ENCODE results near the gene PBX4. TPM values are rescaled to one million over a fixed set of nuclear protein-coding genes. Genes with fewer than 3 reads are reported as not detected.

PBX4 gene
- total RNA-seq, 2 experiments from 2014 or later, result 13.8 to 15.6 TPM

DNA sequence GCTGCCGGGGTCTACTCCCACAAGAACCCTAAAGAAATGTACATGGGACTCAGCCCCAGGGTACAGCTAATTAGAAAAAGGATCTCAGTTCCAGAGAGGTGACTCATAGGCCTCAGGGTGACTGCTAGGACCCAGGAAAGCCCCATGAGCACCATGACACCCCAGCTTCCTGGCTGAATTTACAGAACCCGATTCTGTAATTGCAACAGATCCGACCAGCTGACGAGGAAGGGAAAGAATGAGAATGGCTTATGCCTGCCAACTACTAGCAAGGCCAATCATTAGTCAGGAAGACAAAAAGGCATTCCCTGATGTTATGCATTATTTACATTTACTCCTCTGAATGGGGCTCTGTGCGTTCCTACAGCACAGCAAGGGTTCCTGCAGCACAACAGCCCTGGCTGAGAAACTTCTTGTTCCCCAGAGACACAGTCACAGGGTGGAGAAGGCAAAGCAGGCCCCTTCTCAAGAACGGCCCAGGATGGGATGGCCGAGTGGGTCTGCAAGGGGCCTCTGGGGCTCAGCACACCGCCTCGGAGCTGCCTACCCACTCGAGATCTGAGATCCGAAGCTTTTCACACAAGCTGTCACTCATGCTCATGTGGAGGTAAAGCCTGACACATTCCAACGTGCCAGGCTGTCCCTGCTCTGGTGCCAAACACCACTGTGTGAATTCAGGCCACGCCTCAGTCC, 27.2 kb downstream of the PBX4 start:
- no peaks in the 10 kb centered on the region for H3K27me3 Mint-ChIP-seq
- ChIA-PET CTCF (interaction anchor here (1.4 to 4.8 kb wide), 3 partner anchors 14 to 59 kb away, joined by 5 to 32 read pairs (median 10); no protein-coding TSS in a partner anchor), POLR2A (interaction anchor here (0.7 to 2.9 kb wide), 5 partner anchors 10 to 275 kb away, joined by 3 to 15 read pairs (median 3); partner anchors contain the start of genes LPAR2 and ZNF253)
- no peaks in the 10 kb centered on the region for H3K9me3 Mint-ChIP-seq
- H3K4me3 Mint-ChIP-seq, result peak overlapping the region; percentile 47
- intact Hi-C loops (cut with micrococcal nuclease), result no loop called here
- H3K4me1 Mint-ChIP-seq (ENCODE audit: low read depth), result peaks cover 60% of the 10 kb centered on the region
- peak overlapping the region; percentile 93 for H3K27ac Mint-ChIP-seq
- H3K36me3 Mint-ChIP-seq (ENCODE audit: low read depth), result peaks cover 23% of the 10 kb centered on the region
- DNase-seq, result peak; percentile 86
- TF ChIP-seq, protein P1, sequence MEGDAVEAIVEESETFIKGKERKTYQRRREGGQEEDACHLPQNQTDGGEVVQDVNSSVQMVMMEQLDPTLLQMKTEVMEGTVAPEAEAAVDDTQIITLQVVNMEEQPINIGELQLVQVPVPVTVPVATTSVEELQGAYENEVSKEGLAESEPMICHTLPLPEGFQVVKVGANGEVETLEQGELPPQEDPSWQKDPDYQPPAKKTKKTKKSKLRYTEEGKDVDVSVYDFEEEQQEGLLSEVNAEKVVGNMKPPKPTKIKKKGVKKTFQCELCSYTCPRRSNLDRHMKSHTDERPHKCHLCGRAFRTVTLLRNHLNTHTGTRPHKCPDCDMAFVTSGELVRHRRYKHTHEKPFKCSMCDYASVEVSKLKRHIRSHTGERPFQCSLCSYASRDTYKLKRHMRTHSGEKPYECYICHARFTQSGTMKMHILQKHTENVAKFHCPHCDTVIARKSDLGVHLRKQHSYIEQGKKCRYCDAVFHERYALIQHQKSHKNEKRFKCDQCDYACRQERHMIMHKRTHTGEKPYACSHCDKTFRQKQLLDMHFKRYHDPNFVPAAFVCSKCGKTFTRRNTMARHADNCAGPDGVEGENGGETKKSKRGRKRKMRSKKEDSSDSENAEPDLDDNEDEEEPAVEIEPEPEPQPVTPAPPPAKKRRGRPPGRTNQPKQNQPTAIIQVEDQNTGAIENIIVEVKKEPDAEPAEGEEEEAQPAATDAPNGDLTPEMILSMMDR (IDR thresholded peaks at IDR 0.05), result no peak
- peak; percentile 90 for ATAC-seq

DNA sequence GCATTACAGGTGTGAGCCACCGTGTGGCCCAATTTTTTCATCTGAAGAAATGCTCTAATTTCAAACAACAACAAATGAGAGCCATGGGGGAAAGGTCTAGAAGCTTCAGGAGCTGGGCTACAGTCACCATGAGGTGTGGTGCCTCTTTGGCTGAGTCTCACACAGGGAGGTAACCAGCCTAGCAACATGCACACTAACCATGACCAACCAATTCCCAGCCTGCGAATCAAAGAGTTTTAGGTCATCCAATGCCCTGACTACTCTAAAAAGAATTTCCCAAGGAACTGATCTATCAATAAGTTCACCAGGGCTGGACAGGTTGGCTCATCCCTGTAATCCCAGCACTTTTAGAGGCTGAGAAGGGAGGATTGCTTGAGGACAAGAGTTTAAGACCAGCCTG, 29.9 kb downstream of the PBX4 start:
- Mint-ChIP-seq H3K36me3 (ENCODE audit: low read depth) (peaks cover 17% of the 10 kb centered on the region), H3K27ac (peak overlapping the region; percentile 55), H3K9me3 (no peaks in the 10 kb centered on the region), H3K4me1 (ENCODE audit: low read depth) (peaks cover 43% of the 10 kb centered on the region), H3K27me3 (no peaks in the 10 kb centered on the region), H3K4me3 (no peak overlapping the region)
- POLR2A ChIA-PET, result interaction anchor here (1.2 kb wide), 1 partner anchor 18 kb away, joined by 3 read pairs; no protein-coding TSS in a partner anchor
- TF ChIP-seq, protein P1 (IDR thresholded peaks at IDR 0.05), result no peak
- CTCF ChIA-PET, result interaction anchor here (4.8 kb wide), 1 partner anchor 35 kb away, joined by 32 read pairs; no protein-coding TSS in a partner anchor
- DNase-seq (no peak), ATAC-seq (no peak)
- intact Hi-C loops (cut with micrococcal nuclease), result no loop called here

DNA sequence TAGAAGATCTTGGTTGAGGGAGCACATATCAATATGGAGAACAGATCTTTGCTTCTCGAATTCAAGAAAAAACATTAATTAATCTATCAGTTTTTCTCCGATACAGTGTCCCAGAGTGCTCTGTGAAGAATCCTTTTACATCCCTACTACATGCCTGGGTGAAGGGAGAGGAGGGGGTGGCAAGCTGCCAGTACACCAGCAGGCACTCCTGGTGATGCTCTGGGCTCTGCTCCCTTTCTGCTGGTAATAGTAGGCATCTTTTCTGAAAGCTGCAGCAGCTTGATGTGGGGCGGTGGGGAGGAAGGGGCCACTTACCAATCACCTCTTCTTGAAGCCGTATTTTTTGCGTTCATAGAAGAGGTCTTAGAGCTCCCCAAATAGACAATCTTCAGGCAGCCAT, 30.7 kb downstream of the PBX4 start:
- no peaks in the 10 kb centered on the region for H3K27me3 Mint-ChIP-seq
- peaks cover 17% of the 10 kb centered on the region for H3K36me3 Mint-ChIP-seq (ENCODE audit: low read depth)
- no peaks in the 10 kb centered on the region for H3K9me3 Mint-ChIP-seq
- ChIA-PET POLR2A (interaction anchor here (0.8 kb wide), 1 partner anchor 9 kb away, joined by 3 read pairs; no protein-coding TSS in a partner anchor), CTCF (interaction anchor here (0.9 to 4.8 kb wide), 2 partner anchors 19 to 34 kb away, joined by 3 to 32 read pairs; no protein-coding TSS in a partner anchor)
- TF ChIP-seq, protein P1 (IDR thresholded peaks at IDR 0.05), result no peak
- DNase-seq (no peak), ATAC-seq (no peak)
- H3K4me1 Mint-ChIP-seq (ENCODE audit: low read depth), result peaks cover 42% of the 10 kb centered on the region
- intact Hi-C loops (cut with micrococcal nuclease), result no loop called here
- no peak overlapping the region for H3K4me3 Mint-ChIP-seq
- peak overlapping the region; percentile 55 for H3K27ac Mint-ChIP-seq

DNA sequence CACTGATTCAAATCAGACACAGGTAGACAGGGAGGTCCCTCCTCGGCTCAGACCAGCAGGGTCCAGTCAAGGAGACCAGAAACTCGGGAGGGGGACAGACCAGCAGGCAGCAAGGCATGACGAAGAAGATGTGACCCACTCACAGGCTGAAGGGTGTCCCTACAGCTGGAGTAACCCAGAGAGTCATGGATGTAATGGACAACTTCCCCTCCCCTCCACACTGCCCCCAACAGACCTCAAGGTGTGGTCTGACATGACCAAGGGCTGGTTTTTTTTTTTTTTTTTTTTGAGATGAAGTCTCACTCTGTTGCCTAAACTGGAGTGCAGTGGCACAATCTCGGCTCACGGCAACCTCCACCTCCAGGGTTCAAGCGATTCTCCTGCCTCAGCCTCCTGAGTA, 34.1 kb downstream of the PBX4 start:
- H3K27ac Mint-ChIP-seq, result no peak overlapping the region
- no peaks in the 10 kb centered on the region for H3K9me3 Mint-ChIP-seq
- intact Hi-C loops (cut with micrococcal nuclease), result no loop called here
- H3K36me3 Mint-ChIP-seq (ENCODE audit: low read depth), result peaks cover 12% of the 10 kb centered on the region
- no peak for DNase-seq
- ChIA-PET POLR2A (interaction anchor here (0.6 to 0.7 kb wide), 2 partner anchors 50 to 97 kb away, joined by 3 read pairs; no protein-coding TSS in a partner anchor), CTCF (interaction anchor here (2.4 kb wide), 1 partner anchor 30 kb away, joined by 13 read pairs; no protein-coding TSS in a partner anchor)
- ATAC-seq, result no peak
- no peak overlapping the region for H3K4me3 Mint-ChIP-seq
- TF ChIP-seq, protein P1 (IDR thresholded peaks at IDR 0.05), result no peak
- peaks cover 18% of the 10 kb centered on the region for H3K4me1 Mint-ChIP-seq (ENCODE audit: low read depth)
- H3K27me3 Mint-ChIP-seq, result no peaks in the 10 kb centered on the region

DNA sequence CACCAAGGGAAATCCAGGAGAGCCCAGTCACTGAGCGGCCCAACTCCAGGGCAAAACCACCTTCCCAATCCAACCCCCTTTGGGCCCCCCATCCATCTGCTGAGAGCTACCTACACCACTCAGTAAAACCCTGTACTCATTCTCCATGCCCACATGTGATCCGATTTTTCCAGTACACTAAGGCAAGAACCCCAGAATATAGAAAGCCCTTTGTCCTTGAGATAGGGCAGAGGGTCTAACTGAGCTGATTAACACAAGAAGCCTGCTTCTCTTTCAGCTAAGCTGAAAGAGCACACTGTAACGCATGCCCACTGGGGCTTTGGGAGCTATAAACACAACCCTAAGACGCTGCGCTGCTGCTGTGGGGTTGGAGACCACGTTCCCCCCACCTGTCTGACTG, 36.0 kb downstream of the PBX4 start:
- H3K4me1 Mint-ChIP-seq (ENCODE audit: low read depth), result peaks cover 3% of the 10 kb centered on the region
- ATAC-seq, result no peak
- H3K27ac Mint-ChIP-seq, result no peak overlapping the region
- TF ChIP-seq, protein P1 (IDR thresholded peaks at IDR 0.05), result no peak
- no peaks in the 10 kb centered on the region for H3K27me3 Mint-ChIP-seq
- POLR2A ChIA-PET, result interaction anchor here (0.9 kb wide), 1 partner anchor 8 kb away, joined by 3 read pairs; no protein-coding TSS in a partner anchor
- peaks cover 1% of the 10 kb centered on the region for H3K36me3 Mint-ChIP-seq (ENCODE audit: low read depth)
- no peak overlapping the region for H3K4me3 Mint-ChIP-seq
- H3K9me3 Mint-ChIP-seq, result no peaks in the 10 kb centered on the region
- DNase-seq, result no peak
- CTCF ChIA-PET, result interaction anchor here (1.0 to 2.4 kb wide), 3 partner anchors 28 to 50 kb away, joined by 5 to 13 read pairs (median 9); no protein-coding TSS in a partner anchor
- intact Hi-C loops (cut with micrococcal nuclease), result no loop called here
